ENCODE results near the gene PRRG2. TPM values are rescaled to one million over a fixed set of nuclear protein-coding genes. Genes with fewer than 3 reads are reported as not detected.

The PRRG2 gene
- total and polyA plus RNA-seq, 3 experiments from 2014 or later, result 0.24 to 1.2 (median 1.2) TPM

DNA sequence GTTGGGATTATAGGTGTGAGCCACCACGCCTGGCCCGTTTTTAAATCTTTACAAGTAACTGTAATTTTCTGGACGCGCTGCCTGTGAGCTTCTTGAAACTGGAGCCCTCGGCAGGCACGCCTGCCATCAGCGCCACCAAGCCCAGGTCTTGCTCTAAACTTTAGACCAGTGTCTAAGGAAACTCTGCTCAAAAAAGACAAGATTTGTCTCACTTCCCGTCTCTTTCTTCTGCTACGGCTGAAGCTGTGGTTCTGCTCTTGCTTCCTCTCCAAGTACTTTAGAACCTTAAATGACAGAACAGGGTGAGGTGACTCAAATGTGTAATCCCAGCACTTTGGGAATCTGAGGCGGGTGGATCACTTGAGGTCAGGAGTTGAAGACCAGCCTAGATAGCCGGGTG, 28.4 kb upstream of the PRRG2 start:
- ChIA-PET CTCF (interaction anchor here (1.0 to 11.4 kb wide), 4 partner anchors 13 to 49 kb away, joined by 3 to 128 read pairs (median 14); no protein-coding TSS in a partner anchor), POLR2A (interaction anchor here (0.6 to 1.7 kb wide), 5 partner anchors 8 to 325 kb away, joined by 3 to 9 read pairs (median 4); no protein-coding TSS in a partner anchor)
- H3K36me3 ChIP-seq (ENCODE audit: insufficient read depth, low read length), result peaks cover 16% of the 10 kb centered on the region
- H3K4me1 ChIP-seq (ENCODE audit: insufficient read depth, low read length), result peaks cover 88% of the 10 kb centered on the region
- H3K9me3 ChIP-seq (ENCODE audit: low read length), result no peaks in the 10 kb centered on the region
- H3K27me3 Mint-ChIP-seq, result peaks cover 0 to 3% of the 10 kb centered on the region in 2 donors
- H3K27ac ChIP-seq (ENCODE audit: low read depth, low read length), result no peak overlapping the region
- H3K36me3 Mint-ChIP-seq, result peaks cover 7 to 23% (median 9%) of the 10 kb centered on the region in 3 donors
- no peaks in the 10 kb centered on the region for H3K27me3 ChIP-seq (ENCODE audit: insufficient read depth, low read length, poor library complexity, severe bottlenecking)
- DNase-seq, result peak in 2 of 5 donors; percentile 29 to 74
- H3K27ac Mint-ChIP-seq, result peak overlapping the region; percentile 83 to 97 (median 94)
- no peaks in the 10 kb centered on the region for H3K9me3 Mint-ChIP-seq
- H3K4me1 Mint-ChIP-seq, result peaks cover 50 to 62% (median 52%) of the 10 kb centered on the region in 3 donors
- peak overlapping the region; percentile 59 to 85 (median 80) for H3K4me3 Mint-ChIP-seq
- H3K4me3 ChIP-seq (ENCODE audit: low read length), result no peak overlapping the region

DNA sequence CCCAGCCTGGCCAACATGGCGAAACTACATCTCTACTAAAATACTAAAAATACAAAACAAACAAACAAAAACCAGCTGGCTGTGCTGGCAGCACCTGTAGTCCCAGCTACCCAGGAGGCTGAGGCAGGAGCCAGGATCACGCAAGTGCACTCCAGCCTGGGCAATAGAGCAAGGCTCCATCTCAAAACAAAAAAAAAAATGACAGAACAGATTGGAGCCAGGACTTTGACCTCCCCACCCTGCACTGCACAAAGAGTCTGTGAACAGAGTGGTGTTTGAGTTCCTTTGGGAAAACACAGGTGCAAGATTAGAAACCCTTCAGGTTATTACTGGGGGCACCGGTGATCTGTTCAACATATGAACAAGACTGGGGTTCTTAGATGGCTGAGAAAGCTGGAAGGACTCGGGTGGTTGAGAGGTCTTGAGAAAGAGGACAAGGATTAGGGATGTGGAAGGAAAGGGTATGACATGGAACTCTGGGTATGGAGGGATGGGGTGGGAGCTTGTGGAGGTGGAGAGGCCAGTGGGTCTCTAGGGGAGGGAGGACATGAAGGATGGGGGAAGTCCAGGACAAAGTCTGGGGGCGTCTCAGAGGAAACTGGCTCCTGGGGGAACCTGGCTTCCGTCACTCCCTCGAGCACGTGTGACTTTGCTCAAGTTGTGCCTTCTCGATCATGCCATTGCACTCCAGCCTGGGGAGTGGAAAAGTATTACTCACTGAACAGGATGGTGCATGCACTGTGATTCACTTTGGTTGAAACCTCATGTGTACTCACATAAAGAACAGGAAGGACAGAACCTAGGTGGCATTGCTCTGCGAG, 27.5 kb upstream of the PRRG2 start:
- peaks cover 0 to 3% of the 10 kb centered on the region in 2 donors for H3K27me3 Mint-ChIP-seq
- peaks cover 10 to 31% (median 10%) of the 10 kb centered on the region in 3 donors for H3K36me3 Mint-ChIP-seq
- peak overlapping the region; percentile 2 to 74 (median 60) for H3K4me3 Mint-ChIP-seq
- peak overlapping the region; percentile 9 for H3K4me3 ChIP-seq (ENCODE audit: low read length)
- no peak overlapping the region for H3K27ac ChIP-seq (ENCODE audit: low read depth, low read length)
- H3K9me3 ChIP-seq (ENCODE audit: low read length), result no peaks in the 10 kb centered on the region
- DNase-seq, result peak in 1 of 5 donors; percentile 62
- H3K36me3 ChIP-seq (ENCODE audit: insufficient read depth, low read length), result peaks cover 21% of the 10 kb centered on the region
- H3K27me3 ChIP-seq (ENCODE audit: insufficient read depth, low read length, poor library complexity, severe bottlenecking), result no peaks in the 10 kb centered on the region
- peaks cover 54 to 66% (median 55%) of the 10 kb centered on the region in 3 donors for H3K4me1 Mint-ChIP-seq
- peaks cover 89% of the 10 kb centered on the region for H3K4me1 ChIP-seq (ENCODE audit: insufficient read depth, low read length)
- no peaks in the 10 kb centered on the region for H3K9me3 Mint-ChIP-seq
- H3K27ac Mint-ChIP-seq, result peak overlapping the region; percentile 81 to 96 (median 91)
- POLR2A ChIA-PET, result interaction anchor here (0.6 to 1.7 kb wide), 11 partner anchors 9 to 326 kb away, joined by 3 to 13 read pairs (median 4); partner anchors contain the start of gene RCN3
- CTCF ChIA-PET, result interaction anchor here (0.7 to 11.4 kb wide), 5 partner anchors 9 to 50 kb away, joined by 3 to 128 read pairs (median 5); no protein-coding TSS in a partner anchor

GRCh38 chr19:49554701-49555181, 26.4 kb upstream of the PRRG2 start:
- Histone ChIP-seq H3K27me3 (ENCODE audit: insufficient read depth, low read length, poor library complexity, severe bottlenecking) (no peaks in the 10 kb centered on the region), H3K4me3 (ENCODE audit: low read length) (no peak overlapping the region), H3K9me3 (ENCODE audit: low read length) (no peaks in the 10 kb centered on the region), H3K27ac (ENCODE audit: low read depth, low read length) (no peak overlapping the region), H3K4me1 (ENCODE audit: insufficient read depth, low read length) (peaks cover 88% of the 10 kb centered on the region), H3K36me3 (ENCODE audit: insufficient read depth, low read length) (peaks cover 31% of the 10 kb centered on the region)
- Mint-ChIP-seq H3K4me3 (peak overlapping the region; percentile 14 to 88 (median 70)), H3K36me3 (peaks cover 12 to 42% (median 12%) of the 10 kb centered on the region in 3 donors), H3K9me3 (no peaks in the 10 kb centered on the region), H3K4me1 (peaks cover 58 to 67% (median 60%) of the 10 kb centered on the region in 3 donors), H3K27ac (peak overlapping the region; percentile 54 to 99 (median 88)), H3K27me3 (peaks cover 0 to 3% of the 10 kb centered on the region in 2 donors)
- peak in 4 of 5 donors; percentile 47 to 59 (median 56) for DNase-seq
- ChIA-PET POLR2A (interaction anchor here (0.5 to 1.0 kb wide), 6 partner anchors 21 to 86 kb away, joined by 3 to 4 read pairs (median 3); partner anchors contain the start of gene FLT3LG), CTCF (interaction anchor here (4.2 to 11.4 kb wide), 2 partner anchors 11 to 16 kb away, joined by 24 to 128 read pairs; no protein-coding TSS in a partner anchor)

- peaks cover 0 to 4% of the 10 kb centered on the region in 2 donors for H3K27me3 Mint-ChIP-seq
- Histone ChIP-seq H3K9me3 (ENCODE audit: low read length) (no peaks in the 10 kb centered on the region), H3K4me3 (ENCODE audit: low read length) (peak overlapping the region; percentile 37), H3K36me3 (ENCODE audit: insufficient read depth, low read length) (peaks cover 35% of the 10 kb centered on the region), H3K27me3 (ENCODE audit: insufficient read depth, low read length, poor library complexity, severe bottlenecking) (no peaks in the 10 kb centered on the region), H3K4me1 (ENCODE audit: insufficient read depth, low read length) (peaks cover 88% of the 10 kb centered on the region), H3K27ac (ENCODE audit: low read depth, low read length) (no peak overlapping the region)
- H3K27ac Mint-ChIP-seq, result peak overlapping the region in 6 of 8 donors; percentile 79 to 99 (median 88)
- peaks cover 12 to 49% (median 12%) of the 10 kb centered on the region in 3 donors for H3K36me3 Mint-ChIP-seq
- CTCF ChIA-PET, result interaction anchor here (11.4 to 11.7 kb wide), 2 partner anchors 7 to 15 kb away, joined by 103 to 128 read pairs; no protein-coding TSS in a partner anchor
- no peaks in the 10 kb centered on the region for H3K9me3 Mint-ChIP-seq
- POLR2A ChIA-PET, result interaction anchor here (0.7 to 1.0 kb wide), 2 partner anchors 82 to 108 kb away, joined by 3 read pairs; partner anchors contain the start of gene FLT3LG
- H3K4me3 Mint-ChIP-seq, result peak overlapping the region in 6 of 7 donors; percentile 54 to 84 (median 71)
- DNase-seq, result peak; percentile 66 to 89 (median 74)
- peaks cover 69 to 75% (median 71%) of the 10 kb centered on the region in 3 donors for H3K4me1 Mint-ChIP-seq
These were observed 25.3 kb upstream of the PRRG2 start for GRCh38 chr19:49555600-49556411.

- Histone ChIP-seq H3K27ac (ENCODE audit: low read depth, low read length) (no peak overlapping the region), H3K4me3 (ENCODE audit: low read length) (peak overlapping the region; percentile 50), H3K9me3 (ENCODE audit: low read length) (no peaks in the 10 kb centered on the region), H3K27me3 (ENCODE audit: insufficient read depth, low read length, poor library complexity, severe bottlenecking) (no peaks in the 10 kb centered on the region), H3K4me1 (ENCODE audit: insufficient read depth, low read length) (peaks cover 90% of the 10 kb centered on the region), H3K36me3 (ENCODE audit: insufficient read depth, low read length) (peaks cover 35% of the 10 kb centered on the region)
- ChIA-PET POLR2A (interaction anchor here (1.1 kb wide), 1 partner anchor 12 kb away, joined by 6 read pairs; no protein-coding TSS in a partner anchor), CTCF (interaction anchor here (11.4 to 11.7 kb wide), 2 partner anchors 8 to 14 kb away, joined by 103 to 128 read pairs; no protein-coding TSS in a partner anchor)
- peaks cover 12 to 51% (median 12%) of the 10 kb centered on the region in 3 donors for H3K36me3 Mint-ChIP-seq
- H3K27ac Mint-ChIP-seq, result peak overlapping the region; percentile 60 to 93 (median 86)
- H3K27me3 Mint-ChIP-seq, result peaks cover 0 to 4% of the 10 kb centered on the region in 2 donors
- peaks cover 74 to 80% (median 75%) of the 10 kb centered on the region in 3 donors for H3K4me1 Mint-ChIP-seq
- peak; percentile 35 to 74 (median 53) for DNase-seq
- H3K4me3 Mint-ChIP-seq, result peak overlapping the region; percentile 47 to 90 (median 84)
- H3K9me3 Mint-ChIP-seq, result no peaks in the 10 kb centered on the region
These were observed 24.4 kb upstream of the PRRG2 start for GRCh38 chr19:49556412-49557398.

DNA sequence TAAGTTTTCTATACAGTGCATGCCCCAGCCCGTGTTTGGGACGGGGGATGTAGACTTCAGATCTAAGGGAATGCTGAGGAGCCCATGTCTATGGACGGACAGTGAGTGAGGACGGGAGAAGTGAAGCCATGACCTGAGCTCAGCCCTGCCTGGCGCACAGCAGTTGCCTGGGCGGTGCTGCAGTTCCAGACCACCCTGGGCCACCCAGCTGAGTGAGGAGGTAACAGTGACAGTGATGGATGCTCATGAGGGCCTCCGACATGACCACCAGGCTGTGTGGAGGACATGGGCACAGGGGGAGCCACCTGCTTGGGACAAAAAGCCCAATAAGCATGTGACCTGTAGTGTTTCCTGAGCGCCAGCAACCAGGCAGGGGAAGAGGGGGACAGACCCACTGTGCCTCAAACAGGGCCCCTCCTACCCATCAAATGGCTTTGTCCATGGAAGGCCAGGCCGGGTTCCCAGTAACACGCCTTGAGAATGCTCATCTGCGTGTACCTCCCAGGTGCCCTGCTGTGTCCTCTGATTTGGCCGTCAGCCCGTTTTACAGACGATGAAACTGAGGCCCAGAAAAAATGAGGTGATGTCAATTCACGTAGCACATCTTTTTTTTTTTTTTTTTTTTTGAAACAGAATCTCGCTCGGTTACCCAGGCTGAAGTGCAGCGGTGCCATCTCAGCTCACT, 23.3 kb upstream of the PRRG2 start:
- peaks cover 92% of the 10 kb centered on the region for H3K4me1 ChIP-seq (ENCODE audit: insufficient read depth, low read length)
- Mint-ChIP-seq H3K27me3 (peaks cover 0 to 4% of the 10 kb centered on the region in 2 donors), H3K9me3 (no peaks in the 10 kb centered on the region), H3K4me1 (peaks cover 75 to 82% (median 77%) of the 10 kb centered on the region in 3 donors), H3K36me3 (peaks cover 10 to 49% (median 12%) of the 10 kb centered on the region in 3 donors), H3K27ac (peak overlapping the region; percentile 58 to 93 (median 79)), H3K4me3 (peak overlapping the region; percentile 47 to 93 (median 84))
- no peaks in the 10 kb centered on the region for H3K27me3 ChIP-seq (ENCODE audit: insufficient read depth, low read length, poor library complexity, severe bottlenecking)
- CTCF ChIA-PET, result interaction anchor here (0.6 to 11.7 kb wide), 5 partner anchors 9 to 1702 kb away, joined by 3 to 128 read pairs (median 4); no protein-coding TSS in a partner anchor
- H3K4me3 ChIP-seq (ENCODE audit: low read length), result peak overlapping the region; percentile 50
- H3K36me3 ChIP-seq (ENCODE audit: insufficient read depth, low read length), result peaks cover 35% of the 10 kb centered on the region
- H3K27ac ChIP-seq (ENCODE audit: low read depth, low read length), result no peak overlapping the region
- peak in 1 of 5 donors; percentile 41 for DNase-seq
- H3K9me3 ChIP-seq (ENCODE audit: low read length), result no peaks in the 10 kb centered on the region
- POLR2A ChIA-PET, result interaction anchor here (0.6 to 1.1 kb wide), 4 partner anchors 11 to 84 kb away, joined by 3 to 6 read pairs (median 4); partner anchors contain the start of gene FLT3LG

Measured in CD8-positive, alpha-beta memory T cell (primary cell).